KMS-11 (cell line): Measurements from ENCODE around the gene FYB1.

Source experiments
- H2AFZ ChIP-seq: fragments of 200-600 bp; sonication (generic); 2 replicates; pipeline ENCODE4 v1.6.1; 2016; ENCODE audit warnings: antibody characterized with exemption, mixed run types, low read depth
- H3K27ac ChIP-seq: fragments of 200-600 bp; sonication (generic); 2 replicates; pipeline ENCODE4 v1.6.1; 2016; ENCODE audit warnings: mild to moderate bottlenecking, mixed run types
- H3K27me3 ChIP-seq: fragments of 200-600 bp; sonication (generic); 2 replicates; pipeline ENCODE4 v1.6.1; 2017; ENCODE audit warnings: mild to moderate bottlenecking, low read depth, mixed run types, moderate library complexity; ENCODE audit not compliant: insufficient read depth
- H3K36me3 ChIP-seq: fragments of 200-600 bp; sonication (generic); 2 replicates; pipeline ENCODE4 v1.6.1; 2017; ENCODE audit warnings: mild to moderate bottlenecking, mixed run types; ENCODE audit not compliant: insufficient read depth
- H3K4me1 ChIP-seq: fragments of 200-600 bp; sonication (generic); 2 replicates; pipeline ENCODE4 v1.6.1; 2016; ENCODE audit warnings: mild to moderate bottlenecking, low read depth, mixed run types; ENCODE audit not compliant: poor library complexity, severe bottlenecking
- H3K4me2 ChIP-seq: fragments of 200-600 bp; sonication (generic); 2 replicates; pipeline ENCODE4 v1.7.0; 2016; ENCODE audit warnings: mild to moderate bottlenecking, mixed run types
- H3K4me3 ChIP-seq: fragments of 200-600 bp; sonication (generic); IDR thresholded peaks from 2 replicates; pipeline ENCODE4 v1.6.1; 2017; ENCODE audit warnings: low read depth, low read length, mixed read lengths; ENCODE audit not compliant: insufficient read depth
- H3K79me2 ChIP-seq: fragments of 200-600 bp; sonication (generic); 2 replicates; pipeline ENCODE4 v1.6.1; 2016; ENCODE audit warnings: low read depth, mixed run types; ENCODE audit not compliant: insufficient read depth
- H3K9ac ChIP-seq: fragments of 200-600 bp; sonication (generic); 2 replicates; pipeline ENCODE4 v1.6.1; 2016; ENCODE audit warnings: mild to moderate bottlenecking, mixed run types
- H4K20me1 ChIP-seq: fragments of 200-600 bp; sonication (generic); 2 replicates; pipeline ENCODE4 v1.6.1; 2016; ENCODE audit warnings: mild to moderate bottlenecking, mixed run types; ENCODE audit not compliant: insufficient read depth
- TF ChIP-seq, protein P1 (sequence below): fragments of 200-600 bp; sonication (generic); conservative IDR thresholded peaks from 2 replicates; pipeline ENCODE4 v1.6.1; 2017; ENCODE audit warnings: low read depth, mild to moderate bottlenecking, antibody characterized with exemption, low read length, moderate library complexity, mixed read lengths

Gene FYB1

DNA sequence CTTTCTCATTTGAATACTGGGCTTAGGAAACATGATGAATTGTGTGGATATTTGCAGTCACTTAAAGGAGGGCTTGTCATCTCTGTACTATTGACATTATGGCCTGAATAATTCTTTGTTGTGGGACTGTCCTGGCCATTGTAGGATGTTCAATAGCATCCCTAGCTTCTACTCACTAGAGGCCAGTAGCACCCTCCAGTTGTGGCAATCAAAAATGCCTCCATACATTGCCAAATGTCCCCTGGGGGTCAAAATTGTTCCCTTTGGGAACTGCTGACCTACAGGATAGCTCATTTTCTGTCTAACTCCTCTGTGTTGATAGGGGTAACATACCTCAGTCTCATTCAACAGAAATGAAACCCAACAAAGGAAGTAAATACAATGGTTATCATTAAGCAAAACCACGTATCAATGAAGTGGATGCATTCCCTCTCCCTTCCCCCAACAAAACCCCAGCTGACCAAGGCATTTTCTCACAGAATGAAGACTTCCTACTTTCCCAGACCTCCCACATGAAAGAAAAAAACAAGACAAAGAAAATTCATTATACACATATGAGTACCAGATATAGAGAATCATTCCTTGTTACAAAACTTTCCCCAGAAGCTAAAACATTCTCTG lies 18.1 kb downstream of the FYB1 start:
- Histone ChIP-seq H3K27me3 (no peaks in the 10 kb centered on the region), H4K20me1 (no peaks in the 10 kb centered on the region), H3K9ac (no peak overlapping the region), H3K27ac (no peak overlapping the region), H3K79me2 (no peaks in the 10 kb centered on the region), H3K4me1 (peaks cover 6% of the 10 kb centered on the region), H3K4me2 (no peak overlapping the region), H2AFZ (no peak overlapping the region), H3K36me3 (no peaks in the 10 kb centered on the region), H3K4me3 (no peak overlapping the region)
- TF ChIP-seq, protein P1, sequence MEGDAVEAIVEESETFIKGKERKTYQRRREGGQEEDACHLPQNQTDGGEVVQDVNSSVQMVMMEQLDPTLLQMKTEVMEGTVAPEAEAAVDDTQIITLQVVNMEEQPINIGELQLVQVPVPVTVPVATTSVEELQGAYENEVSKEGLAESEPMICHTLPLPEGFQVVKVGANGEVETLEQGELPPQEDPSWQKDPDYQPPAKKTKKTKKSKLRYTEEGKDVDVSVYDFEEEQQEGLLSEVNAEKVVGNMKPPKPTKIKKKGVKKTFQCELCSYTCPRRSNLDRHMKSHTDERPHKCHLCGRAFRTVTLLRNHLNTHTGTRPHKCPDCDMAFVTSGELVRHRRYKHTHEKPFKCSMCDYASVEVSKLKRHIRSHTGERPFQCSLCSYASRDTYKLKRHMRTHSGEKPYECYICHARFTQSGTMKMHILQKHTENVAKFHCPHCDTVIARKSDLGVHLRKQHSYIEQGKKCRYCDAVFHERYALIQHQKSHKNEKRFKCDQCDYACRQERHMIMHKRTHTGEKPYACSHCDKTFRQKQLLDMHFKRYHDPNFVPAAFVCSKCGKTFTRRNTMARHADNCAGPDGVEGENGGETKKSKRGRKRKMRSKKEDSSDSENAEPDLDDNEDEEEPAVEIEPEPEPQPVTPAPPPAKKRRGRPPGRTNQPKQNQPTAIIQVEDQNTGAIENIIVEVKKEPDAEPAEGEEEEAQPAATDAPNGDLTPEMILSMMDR, result no peak

DNA sequence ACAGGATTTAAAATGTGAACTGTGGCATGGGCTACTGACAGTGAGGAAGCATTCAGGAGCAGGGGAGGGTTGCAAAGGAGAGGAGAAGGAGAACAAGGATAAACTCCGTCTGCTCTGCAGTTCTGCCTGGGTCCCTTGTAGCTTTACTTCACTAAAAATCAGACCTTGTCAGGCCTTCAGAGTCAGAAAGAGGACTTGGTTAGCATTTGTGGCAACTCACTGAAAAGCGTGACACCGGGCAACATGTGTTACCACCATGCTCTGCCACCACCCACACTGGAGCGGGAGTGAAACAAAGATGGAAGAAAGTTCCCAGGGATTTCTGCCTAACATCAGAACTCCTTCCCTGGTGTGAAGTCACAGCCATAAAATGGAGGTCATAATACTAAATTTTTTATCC lies 19.3 kb downstream of the FYB1 start:
- Histone ChIP-seq H2AFZ (no peak overlapping the region), H4K20me1 (no peaks in the 10 kb centered on the region), H3K79me2 (no peaks in the 10 kb centered on the region), H3K27ac (no peak overlapping the region), H3K36me3 (no peaks in the 10 kb centered on the region), H3K27me3 (no peaks in the 10 kb centered on the region), H3K9ac (no peak overlapping the region), H3K4me1 (peaks cover 6% of the 10 kb centered on the region), H3K4me3 (no peak overlapping the region), H3K4me2 (no peak overlapping the region)
- TF ChIP-seq, protein P1, result no peak

DNA sequence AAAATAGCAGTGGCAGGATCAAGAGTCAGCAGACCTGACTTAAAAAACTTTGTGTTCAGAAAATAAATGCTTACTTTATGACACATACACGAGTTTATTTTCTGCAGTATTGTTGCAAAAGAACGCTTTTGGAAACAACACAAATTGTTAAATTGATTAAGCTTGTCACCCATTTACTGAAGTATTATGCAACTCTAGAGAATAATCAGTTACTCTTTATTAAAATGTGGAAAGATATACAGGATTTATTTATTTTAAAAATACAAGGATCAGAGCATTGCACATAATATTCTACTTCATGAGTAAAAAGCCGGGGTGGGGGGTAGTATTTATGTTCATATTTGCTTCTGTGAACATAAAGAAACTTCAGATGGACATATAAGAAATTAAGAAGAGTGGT lies 20.0 kb downstream of the FYB1 start:
- Histone ChIP-seq H3K79me2 (no peaks in the 10 kb centered on the region), H3K36me3 (no peaks in the 10 kb centered on the region), H3K27me3 (no peaks in the 10 kb centered on the region), H3K27ac (no peak overlapping the region), H3K4me1 (peaks cover 6% of the 10 kb centered on the region), H4K20me1 (no peaks in the 10 kb centered on the region), H3K4me2 (no peak overlapping the region), H3K4me3 (no peak overlapping the region), H3K9ac (no peak overlapping the region), H2AFZ (no peak overlapping the region)
- TF ChIP-seq, protein P1, result no peak

DNA sequence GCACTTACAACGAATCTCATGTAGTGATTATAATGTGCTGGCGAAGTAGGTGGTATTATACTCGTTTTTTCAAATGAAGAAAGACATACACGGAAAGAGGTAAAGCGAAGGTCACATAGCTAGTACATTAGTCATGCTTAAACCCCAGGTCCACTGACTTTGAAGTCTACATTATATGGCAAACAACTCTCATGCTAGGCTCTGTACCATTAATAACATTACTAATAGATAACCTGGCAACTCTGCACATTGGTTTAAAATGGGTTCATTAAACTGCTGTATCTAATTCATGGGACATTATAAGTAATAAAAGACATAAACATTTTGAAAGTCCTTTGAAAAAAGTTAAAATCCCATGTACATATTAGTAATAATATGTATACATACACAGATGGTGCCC lies 21.2 kb downstream of the FYB1 start:
- Histone ChIP-seq H3K4me3 (no peak overlapping the region), H3K27ac (no peak overlapping the region), H3K4me1 (peaks cover 6% of the 10 kb centered on the region), H3K36me3 (no peaks in the 10 kb centered on the region), H3K27me3 (no peaks in the 10 kb centered on the region), H3K9ac (no peak overlapping the region), H3K4me2 (no peak overlapping the region), H2AFZ (no peak overlapping the region), H3K79me2 (no peaks in the 10 kb centered on the region), H4K20me1 (no peaks in the 10 kb centered on the region)
- TF ChIP-seq, protein P1, result no peak
